Heart left ventricle (tissue), 16 donors: ENCODE results near the gene HLF. TPM values are rescaled to one million over a fixed set of nuclear protein-coding genes. Genes with fewer than 3 reads are reported as not detected.

Source experiments
- ATAC-seq, 4 donors: fragments of 200-7000 bp; cut with Tn5 transposase; one replicate each; pipeline ENCODE4 v1.9.1; 2020 to 2022; ENCODE audit warnings: moderate library complexity in 4 of 4, mild to moderate bottlenecking in 3 of 4, moderate number of reproducible peaks in 1 of 4
- DNase-seq, 5 donors: peaks; one replicate each; pipeline ENCODE4 v3.0.0-alpha.2; 2020
- H3K27ac ChIP-seq, 12 donors: fragments of 200-600 bp; sonication (generic) in 4 of 12; one replicate each; pipeline versions ENCODE4 v1.5.0 to v1.8.0; 2016 to 2022; ENCODE audit warnings: mild to moderate bottlenecking in 2 of 12
- H3K27me3 ChIP-seq, 9 donors: fragments of 200-600 bp; sonication (generic) in 2 of 9; one replicate each; pipeline versions ENCODE4 v1.5.1 to v1.8.0; 2016 to 2022; ENCODE audit warnings: mild to moderate bottlenecking in 3 of 9
- H3K36me3 ChIP-seq, 9 donors: fragments of 200-600 bp; sonication (generic) in 2 of 9; one replicate each; pipeline versions ENCODE4 v1.5.0 to v1.8.0; 2018 to 2022; ENCODE audit warnings: mild to moderate bottlenecking in 2 of 9
- H3K4me1 ChIP-seq, 12 donors: fragments of 200-600 bp; sonication (generic) in 4 of 12; one replicate each; pipeline versions ENCODE4 v1.5.0 to v1.8.0; 2016 to 2022; ENCODE audit warnings: mild to moderate bottlenecking in 3 of 12
- H3K4me3 ChIP-seq, 12 donors: fragments of 200-600 bp; sonication (generic) in 4 of 12; one replicate each; pipeline versions ENCODE4 v1.5.0 to v1.8.0; 2017 to 2022; ENCODE audit warnings: mild to moderate bottlenecking in 9 of 12, moderate library complexity in 4 of 12
- H3K9me3 ChIP-seq, 12 donors: fragments of 200-600 bp; sonication (generic) in 4 of 12; one replicate each; pipeline versions ENCODE4 v1.5.0 to v1.8.0; 2016 to 2022; ENCODE audit warnings: mild to moderate bottlenecking in 1 of 12
- CTCF ChIP-seq, 12 donors: fragments of 200-600 bp; sonication (generic) in 4 of 12; IDR thresholded peaks; one replicate each; pipeline versions ENCODE4 v1.5.0 to v1.8.0; 2018 to 2022; ENCODE audit warnings: antibody characterized with exemption in 12 of 12, mild to moderate bottlenecking in 5 of 12
- POLR2A ChIP-seq, 2 donors: fragments of 450-650 bp; IDR thresholded peaks; one replicate each; pipeline ENCODE4 v1.6.1; 2017; ENCODE audit warnings: antibody characterized with exemption in 2 of 2, mild to moderate bottlenecking in 2 of 2, moderate library complexity in 2 of 2
- WGBS, 4 donors: extraction: QIAGEN DNeasy Blood & Tissue Kit in 2 of 4; methylation state at CpG; one replicate each; pipeline versions ENCODE4 v1.1.5 to v1.1.7; 2013 to 2018; 5-methylcytosine and 5-hydroxymethylcytosine counted together
- intact Hi-C, 10 donors: fragments of 100-400 bp; cut with DNase I; formaldehyde crosslinking; loops; one replicate each; pipeline versions ENCODE4 v1.11.1 to v1.14.2; 2022
- polyA plus RNA-seq, 2 donors: library from polyadenylated mRNA; stranded (reverse); fragments of 200-250 nt; gene quantifications; one replicate each; pipeline ENCODE4 v1.2.3, GENCODE V29; 2013
- total RNA-seq, 9 donors: library from RNA; depleted of rRNA in 2 of 9; stranded (reverse); fragments of >200 nt in 2 of 9; fragmentation: NEBNext Ultra II Directional in 3 of 9; extraction: Animal tissue kit (Norgen Biotek cat#: 25700) in 3 of 9; gene quantifications; one replicate each; pipeline versions ENCODE4 v1.1.0 to v1.2.4, GENCODE V29; 2016 to 2023
- donor health status: ischemic (EF 13 %, LVEDD 7.1; RV severe dilation, severe dysfunction).
- donor health status: healthy with polysubstance abuse.
- donor health status: DM: no; HTN: yes; CAD: no.
- donor health status: DM: no; HTN: no; CAD: no.
- donor health status: ischemic (EF 25% LVEDD 6.9; RV normal size, moderate dysfunction).
- donor health status: ischemic (EF 25% LVEDD 5.7; RV mildly dilated, moderate dysfunction).
- donor health status: healthy.
- donor health status: DM: yes; HTN: yes; CAD: no.
- donor health status: ischemic (EF 35%, LVEDD 5.7; RV mildly dilated, moderate dysfunction).
- donor health status: nonischemic (EF 11% LVEDD 7.7; RV severe dilation, severe dysfunction).
- donor health status: DM: yes; HTN: yes; CAD: no.
- donor health status: PGD.
- donor health status: ischemic (EF 29% LVEDD 5.4; RV normal size, mild dysfunction).
- donor health status: nonischemic (EF 23%, LVEDD 6.1; RV moderate dilation, normal function).

Gene HLF
- total and polyA plus RNA-seq, 11 donors: 5.3 to 46.3 (median 23.8) TPM

- Histone ChIP-seq H3K4me1 (peaks cover 0 to 55% (median 35%) of the 10 kb centered on the region in 12 donors), H3K36me3 (peaks cover 0 to 15% (median 0%) of the 10 kb centered on the region in 9 donors), H3K27ac (peak overlapping the region; percentile 9 to 94 (median 82)), H3K4me3 (peak overlapping the region in 9 of 12 donors; percentile 1 to 89 (median 69)), H3K9me3 (no peaks in the 10 kb centered on the region), H3K27me3 (peaks cover 0 to 56% (median 0%) of the 10 kb centered on the region in 9 donors)
- DNase-seq (no peak), ATAC-seq (no peak)
- TF ChIP-seq CTCF (IDR thresholded peaks at IDR 0.05) (no peak), POLR2A (IDR thresholded peaks at IDR 0.05) (no peak)
- 23 to 44% (median 29%) methylated on average over 3 of the region's 3 CpGs for WGBS, 4 donors
- intact Hi-C loops: loop anchor here in 4 of 10 donors (1.0 to 10.0 kb wide), 5 partner anchors 18 to 272 kb away; no protein-coding TSS in a partner anchor
Measured at GRCh38 chr17:55266958-55267688, 2.4 kb downstream of the HLF start.

- 64 to 81% (median 69%) methylated on average over 11 of the region's 11 CpGs for WGBS, 4 donors
- intact Hi-C loops: loop anchor here in 3 of 10 donors (2.0 to 10.0 kb wide), 4 partner anchors 17 to 273 kb away; no protein-coding TSS in a partner anchor
- ATAC-seq (no peak), DNase-seq (no peak)
- peaks cover 0 to 48% (median 0%) of the 10 kb centered on the region in 9 donors for H3K27me3 ChIP-seq
- H3K9me3 ChIP-seq: no peaks in the 10 kb centered on the region
- H3K36me3 ChIP-seq: peaks cover 0 to 15% (median 0%) of the 10 kb centered on the region in 9 donors
- TF ChIP-seq POLR2A (IDR thresholded peaks at IDR 0.05) (no peak), CTCF (IDR thresholded peaks at IDR 0.05) (no peak)
- peak overlapping the region; percentile 9 to 94 (median 82) for H3K27ac ChIP-seq
- H3K4me3 ChIP-seq: peak overlapping the region in 9 of 12 donors; percentile 1 to 89 (median 66)
- peaks cover 0 to 64% (median 38%) of the 10 kb centered on the region in 12 donors for H3K4me1 ChIP-seq
Measured at GRCh38 chr17:55267777-55268648, 3.3 kb downstream of the HLF start.

- ATAC-seq (no peak), DNase-seq (no peak)
- Histone ChIP-seq H3K27me3 (peaks cover 0 to 40% (median 0%) of the 10 kb centered on the region in 9 donors), H3K9me3 (no peaks in the 10 kb centered on the region), H3K27ac (peak overlapping the region in 10 of 12 donors; percentile 1 to 94 (median 46)), H3K4me1 (peaks cover 0 to 66% (median 37%) of the 10 kb centered on the region in 12 donors), H3K36me3 (peaks cover 0 to 15% (median 0%) of the 10 kb centered on the region in 9 donors), H3K4me3 (peak overlapping the region in 5 of 12 donors; percentile 0 to 89 (median 76))
- WGBS, 4 donors: 55 to 69% (median 58%) methylated on average over 8 of the region's 8 CpGs
- intact Hi-C loops: loop anchor here in 2 of 10 donors (10.0 kb wide), 2 partner anchors 146 to 274 kb away; no protein-coding TSS in a partner anchor
- TF ChIP-seq CTCF (IDR thresholded peaks at IDR 0.05): no peak
- TF ChIP-seq POLR2A (IDR thresholded peaks at IDR 0.05): no peak
Measured at GRCh38 chr17:55268649-55269480, 4.1 kb downstream of the HLF start.
